ENCODE measurements around the gene CARM1.

CARM1 gene

DNA sequence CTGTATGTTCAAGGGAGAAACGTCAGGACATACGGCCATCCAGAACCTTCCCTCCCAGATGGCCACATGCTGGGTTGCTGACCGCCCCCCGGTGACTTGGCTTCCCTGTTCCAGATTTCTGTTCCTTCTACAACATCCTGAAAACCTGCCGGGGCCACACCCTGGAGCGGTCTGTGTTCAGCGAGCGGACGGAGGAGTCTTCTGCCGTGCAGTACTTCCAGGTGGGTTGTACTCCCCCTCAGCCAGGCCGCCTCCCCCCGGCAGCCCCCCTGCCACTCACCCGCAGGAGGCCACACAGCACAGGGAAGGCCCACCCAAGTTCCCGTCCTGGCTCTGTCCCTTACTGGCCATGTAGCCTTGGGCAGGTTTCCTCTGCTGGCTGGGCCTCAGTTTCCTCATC is 36.6 kb downstream of the CARM1 start:
- DNase-seq (ENCODE audit: low read depth in 2 of 2), result no peak

DNA sequence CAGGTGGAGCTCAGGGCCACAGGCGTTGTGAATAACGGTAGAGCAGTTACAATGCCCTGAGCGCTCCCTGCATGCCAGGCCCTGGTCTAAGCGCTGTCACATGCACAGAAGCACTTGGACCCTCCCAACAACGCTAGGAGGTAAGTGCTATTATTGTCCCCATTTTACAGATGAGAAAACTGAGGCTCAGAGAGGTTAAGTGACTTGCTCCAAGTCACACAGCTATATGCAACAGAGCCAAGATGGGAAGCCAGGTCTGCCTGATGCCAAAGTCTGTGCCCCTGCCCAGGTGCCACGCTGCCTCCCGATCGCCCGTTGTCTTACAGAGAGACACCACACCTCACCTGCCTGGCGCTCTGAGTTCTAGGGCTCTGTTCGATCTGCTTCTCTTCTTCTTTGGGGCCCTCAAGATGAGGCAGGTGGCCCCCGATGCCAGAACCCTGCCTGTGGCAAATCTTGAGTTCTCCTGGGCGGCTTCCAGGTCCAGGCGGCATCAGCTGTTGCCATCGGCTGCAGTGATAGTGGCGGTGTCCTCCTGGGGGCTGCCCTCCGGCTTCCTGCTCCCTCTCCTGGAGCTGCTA is 37.1 kb downstream of the CARM1 start:
- no peak for DNase-seq (ENCODE audit: low read depth in 2 of 2)

DNA sequence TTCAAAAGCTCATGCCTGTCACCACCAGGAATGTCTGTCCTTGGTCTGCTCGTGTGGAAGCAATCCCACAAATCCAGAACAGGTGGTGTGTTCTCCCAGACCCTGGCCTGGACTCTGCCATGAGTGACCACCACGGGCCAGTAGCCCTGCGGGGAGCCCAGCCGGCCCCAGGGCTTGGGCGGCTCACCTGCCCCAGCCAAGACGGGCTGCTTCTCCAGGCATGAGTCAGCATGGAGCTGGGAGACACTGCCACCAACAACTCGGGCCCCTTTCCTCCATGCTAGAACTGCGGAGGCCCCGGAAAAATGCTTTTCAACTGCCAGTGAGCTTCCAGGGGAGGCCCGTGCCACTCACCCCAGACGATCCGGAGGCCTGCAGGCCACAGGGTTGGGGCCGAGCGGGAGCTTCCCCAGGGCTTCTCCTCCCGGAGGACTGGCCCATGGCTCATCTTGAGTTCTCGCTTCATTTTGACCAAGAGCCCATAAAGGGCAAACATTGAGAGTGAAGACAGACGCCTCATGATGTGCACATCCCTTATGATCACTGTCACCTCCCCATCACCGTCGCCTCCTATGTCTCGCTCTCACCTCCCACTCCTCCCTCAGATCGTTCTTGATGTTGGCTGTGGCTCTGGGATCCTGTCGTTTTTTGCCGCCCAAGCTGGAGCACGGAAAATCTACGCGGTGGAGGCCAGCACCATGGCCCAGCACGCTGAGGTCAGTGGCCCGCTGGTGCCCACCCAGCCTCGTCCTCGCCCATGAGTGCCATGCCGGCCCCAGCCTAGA is 40.4 kb downstream of the CARM1 start:
- no peak for DNase-seq (ENCODE audit: low read depth in 2 of 2)

DNA sequence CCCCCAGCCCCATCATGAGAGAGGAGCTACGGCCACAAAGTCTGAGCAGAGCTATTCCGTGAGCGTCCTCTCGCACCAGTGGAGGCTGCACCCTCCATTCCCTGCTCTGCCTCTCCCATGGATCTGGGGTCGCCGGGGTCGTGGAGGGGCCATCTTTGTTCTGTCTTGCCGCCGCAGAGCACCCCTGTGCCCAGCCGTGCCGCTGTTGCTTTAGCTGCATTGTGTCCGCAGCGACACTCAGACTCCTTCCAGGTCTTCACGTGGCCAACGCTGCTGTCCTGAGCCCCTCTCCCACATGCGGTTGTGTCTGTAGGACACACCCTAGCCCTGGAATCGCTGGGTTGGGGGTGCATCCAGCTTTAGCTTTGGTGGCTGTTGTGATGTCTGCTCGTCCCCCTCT is 41.3 kb downstream of the CARM1 start:
- DNase-seq (ENCODE audit: low read depth in 2 of 2), result no peak

DNA sequence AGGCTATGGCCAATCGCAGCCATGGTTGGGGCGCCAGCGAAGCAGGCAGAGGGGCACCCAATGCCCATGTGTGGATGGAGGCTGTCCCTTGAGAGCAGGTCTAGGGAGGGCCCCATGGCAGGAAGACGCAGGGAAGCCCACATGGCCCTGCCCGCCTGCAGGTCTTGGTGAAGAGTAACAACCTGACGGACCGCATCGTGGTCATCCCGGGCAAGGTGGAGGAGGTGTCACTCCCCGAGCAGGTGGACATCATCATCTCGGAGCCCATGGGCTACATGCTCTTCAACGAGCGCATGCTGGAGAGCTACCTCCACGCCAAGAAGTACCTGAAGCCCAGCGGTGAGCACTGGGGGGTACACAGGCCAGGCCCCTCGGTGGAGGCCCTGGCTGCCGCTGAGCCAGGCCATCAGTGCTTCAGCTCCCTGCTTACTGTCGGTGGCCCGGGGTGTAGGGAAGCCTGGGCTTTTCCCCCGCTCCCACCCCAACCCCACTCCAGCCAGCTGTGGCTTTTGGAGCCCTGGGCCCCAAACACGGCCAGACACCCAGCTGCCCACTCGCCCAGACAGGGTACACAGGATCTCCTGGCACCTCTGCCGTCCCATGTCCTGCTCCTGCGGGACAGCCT is 42.5 kb downstream of the CARM1 start:
- no peak for DNase-seq (ENCODE audit: low read depth in 2 of 2)

DNA sequence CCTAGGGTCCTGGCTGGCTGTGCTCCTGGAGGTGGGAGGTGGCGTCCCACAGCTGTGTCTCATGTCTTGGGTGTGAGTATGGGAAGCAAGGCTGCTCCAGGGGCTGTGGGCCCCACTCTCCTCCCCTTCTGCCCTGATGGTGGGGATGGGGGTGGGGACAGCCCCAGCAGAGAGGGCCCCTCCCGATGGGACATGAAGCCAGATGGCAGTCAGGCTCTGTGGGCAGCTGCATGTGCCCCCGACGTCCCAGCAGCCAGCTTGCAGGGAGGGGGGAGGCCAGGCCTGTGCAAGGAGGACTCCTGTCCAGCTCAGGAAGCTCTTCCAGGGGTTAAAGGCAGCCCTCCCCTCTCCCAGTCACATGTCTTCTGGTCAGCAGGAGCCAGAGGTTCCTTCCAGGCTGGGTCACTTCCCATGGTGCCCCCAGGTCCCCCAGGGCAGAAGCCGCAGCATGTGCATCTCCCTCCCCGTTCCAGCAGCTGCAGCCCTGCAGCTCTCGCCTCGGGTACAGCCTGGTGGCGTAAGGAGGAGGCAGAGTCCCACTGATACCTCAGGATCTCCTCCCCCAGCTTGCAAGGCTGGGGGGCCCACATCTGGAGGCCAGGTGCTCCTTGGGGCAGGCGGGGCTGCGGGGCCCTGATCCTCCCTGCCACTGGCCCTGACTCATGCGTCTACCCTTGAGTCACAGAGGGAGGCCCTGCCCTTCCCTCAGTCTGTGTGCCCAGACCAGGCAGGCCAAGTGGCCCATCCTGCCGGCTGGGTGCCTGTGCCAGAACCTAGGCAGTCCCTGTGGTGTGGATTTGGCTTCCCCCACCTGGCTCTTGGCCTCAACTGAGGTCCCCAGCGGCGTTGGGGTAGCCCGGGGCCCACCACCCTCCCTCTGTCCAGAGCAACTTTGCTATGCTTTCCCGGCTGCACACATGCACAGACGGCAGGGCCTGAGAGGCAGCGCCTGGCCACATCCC is 44.1 kb downstream of the CARM1 start:
- no peak for DNase-seq (ENCODE audit: low read depth in 2 of 2)

DNA sequence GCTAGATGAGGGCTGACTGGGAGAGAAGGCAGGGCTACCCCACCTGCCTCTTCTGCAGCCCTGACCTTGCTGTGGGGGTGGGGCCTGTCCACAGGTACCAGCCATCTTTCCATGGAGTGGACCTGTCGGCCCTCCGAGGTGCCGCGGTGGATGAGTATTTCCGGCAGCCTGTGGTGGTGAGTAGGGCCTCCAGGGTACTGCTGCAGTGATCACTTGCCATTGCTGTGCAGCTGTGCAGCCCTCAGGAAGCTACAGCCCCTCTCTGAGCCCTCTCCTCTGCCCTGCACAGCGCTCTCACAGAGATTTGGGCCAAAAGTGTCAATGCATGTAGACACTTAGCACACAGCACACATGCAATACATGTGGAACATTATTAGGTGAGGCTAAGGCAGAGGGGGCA is 45.2 kb downstream of the CARM1 start:
- no peak for DNase-seq (ENCODE audit: low read depth in 2 of 2)

DNA sequence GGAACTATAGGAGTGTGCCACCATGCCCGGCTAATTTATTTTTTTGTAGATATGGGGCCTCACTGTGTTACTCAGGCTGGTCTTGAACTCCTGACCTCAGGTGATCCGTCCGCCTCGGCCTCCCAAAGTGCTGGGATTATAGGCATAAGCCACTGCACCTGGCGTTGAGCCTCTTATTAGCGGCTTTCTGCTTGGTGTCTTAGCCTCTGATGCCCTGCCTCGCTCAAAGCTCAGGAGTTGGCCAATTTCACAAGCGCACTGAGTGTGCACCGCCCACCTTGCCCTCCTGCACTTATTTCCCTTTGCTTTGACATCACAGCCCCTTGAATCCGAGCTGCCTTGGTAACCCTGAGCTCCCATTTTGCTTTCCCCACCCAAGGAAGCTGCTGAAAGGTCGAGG is 47.0 kb downstream of the CARM1 start:
- DNase-seq (ENCODE audit: low read depth in 2 of 2), result no peak

DNA sequence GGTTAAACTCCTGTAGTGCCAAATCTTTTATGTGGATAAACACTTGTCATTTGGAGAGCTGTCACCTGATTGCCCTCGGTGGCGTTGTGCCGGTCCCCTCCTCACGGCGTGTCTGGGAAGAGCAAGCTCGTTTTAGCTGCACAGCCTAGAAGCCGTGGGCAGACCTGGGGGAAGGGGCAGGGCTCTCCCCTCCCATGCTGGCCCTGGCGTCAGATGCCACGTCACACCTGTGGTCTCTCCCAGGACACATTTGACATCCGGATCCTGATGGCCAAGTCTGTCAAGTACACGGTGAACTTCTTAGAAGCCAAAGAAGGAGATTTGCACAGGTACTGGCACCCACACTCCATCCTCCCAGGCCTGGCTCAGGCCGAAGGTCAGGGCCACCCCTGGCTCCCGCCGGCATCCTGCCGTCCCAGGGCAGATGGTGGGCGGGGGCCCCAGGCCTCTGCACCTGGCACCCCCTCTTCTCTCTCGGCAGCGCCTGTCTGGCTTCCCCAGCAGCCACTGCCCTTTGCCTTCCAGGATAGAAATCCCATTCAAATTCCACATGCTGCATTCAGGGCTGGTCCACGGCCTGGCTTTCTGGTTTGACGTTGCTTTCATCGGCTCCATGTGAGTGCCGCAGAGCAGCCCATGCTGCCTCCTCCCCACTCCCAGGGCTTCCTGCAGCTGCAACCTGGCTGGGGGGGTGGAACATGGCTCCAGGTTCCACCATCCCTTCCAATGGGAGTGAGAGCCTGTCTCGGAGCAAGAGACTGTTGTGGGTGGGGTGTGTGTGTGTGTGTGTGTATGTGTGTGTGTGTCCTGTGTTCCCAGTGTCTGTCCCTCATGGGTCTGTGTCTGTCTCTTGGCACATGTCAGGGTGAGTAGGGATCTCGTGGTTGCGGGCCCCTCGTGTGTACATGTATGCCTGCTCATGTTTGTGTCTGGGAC is 48.3 kb downstream of the CARM1 start:
- DNase-seq (ENCODE audit: low read depth in 2 of 2), result no peak

DNA sequence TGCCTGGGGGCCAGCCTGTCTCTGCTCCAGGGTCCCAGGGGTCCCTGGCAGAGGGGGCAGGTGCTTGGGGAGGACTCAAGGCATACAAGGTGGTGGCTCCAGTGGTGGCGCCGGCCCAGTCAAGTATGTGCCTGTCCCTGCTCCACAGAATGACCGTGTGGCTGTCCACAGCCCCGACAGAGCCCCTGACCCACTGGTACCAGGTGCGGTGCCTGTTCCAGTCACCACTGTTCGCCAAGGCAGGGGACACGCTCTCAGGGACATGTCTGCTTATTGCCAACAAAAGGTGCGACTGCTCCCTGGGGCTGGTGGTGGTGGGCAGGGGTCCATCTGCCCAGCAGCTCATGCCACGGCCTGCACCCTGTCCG is 48.9 kb downstream of the CARM1 start:
- DNase-seq (ENCODE audit: low read depth in 2 of 2), result no peak

DNA sequence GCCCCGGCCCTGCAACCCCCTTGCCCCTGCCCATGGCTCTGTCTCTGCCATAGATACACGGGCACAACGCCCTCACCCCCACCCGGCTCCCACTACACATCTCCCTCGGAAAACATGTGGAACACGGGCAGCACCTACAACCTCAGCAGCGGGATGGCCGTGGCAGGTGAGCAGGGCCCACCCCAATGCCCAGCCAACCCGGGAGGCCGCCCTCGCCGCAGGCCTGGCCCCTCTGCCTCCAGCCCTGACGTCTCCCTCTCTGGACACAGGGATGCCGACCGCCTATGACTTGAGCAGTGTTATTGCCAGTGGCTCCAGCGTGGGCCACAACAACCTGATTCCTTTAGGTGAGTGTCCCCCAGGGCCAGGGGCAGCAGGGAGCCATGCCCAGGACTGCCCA is 49.4 kb downstream of the CARM1 start:
- DNase-seq (ENCODE audit: low read depth in 2 of 2), result no peak

DNA sequence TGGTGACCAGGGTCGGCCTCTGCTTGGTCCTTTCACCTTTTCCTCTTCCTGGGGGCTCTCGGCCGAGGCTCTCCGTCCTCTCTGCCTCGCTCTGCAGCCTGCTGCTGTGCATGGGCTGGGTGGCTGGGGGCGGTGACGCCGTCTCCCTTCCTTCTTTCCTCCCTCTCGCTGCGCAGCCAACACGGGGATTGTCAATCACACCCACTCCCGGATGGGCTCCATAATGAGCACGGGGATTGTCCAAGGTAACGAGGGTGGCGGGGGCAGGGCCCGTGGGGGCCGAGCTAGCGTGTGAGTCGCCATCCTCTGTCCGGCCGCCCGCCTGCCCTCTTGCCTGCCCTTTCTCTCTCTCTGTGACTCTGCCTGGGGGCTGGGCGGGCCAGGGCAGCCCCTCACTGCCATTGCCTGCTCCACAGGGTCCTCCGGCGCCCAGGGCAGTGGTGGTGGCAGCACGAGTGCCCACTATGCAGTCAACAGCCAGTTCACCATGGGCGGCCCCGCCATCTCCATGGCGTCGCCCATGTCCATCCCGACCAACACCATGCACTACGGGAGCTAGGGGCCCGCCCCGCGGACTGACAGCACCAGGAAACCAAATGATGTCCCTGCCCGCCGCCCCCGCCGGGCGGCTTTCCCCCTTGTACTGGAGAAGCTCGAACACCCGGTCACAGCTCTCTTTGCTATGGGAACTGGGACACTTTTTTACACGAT is 50.0 kb downstream of the CARM1 start:
- no peak for DNase-seq (ENCODE audit: low read depth in 2 of 2)

DNA sequence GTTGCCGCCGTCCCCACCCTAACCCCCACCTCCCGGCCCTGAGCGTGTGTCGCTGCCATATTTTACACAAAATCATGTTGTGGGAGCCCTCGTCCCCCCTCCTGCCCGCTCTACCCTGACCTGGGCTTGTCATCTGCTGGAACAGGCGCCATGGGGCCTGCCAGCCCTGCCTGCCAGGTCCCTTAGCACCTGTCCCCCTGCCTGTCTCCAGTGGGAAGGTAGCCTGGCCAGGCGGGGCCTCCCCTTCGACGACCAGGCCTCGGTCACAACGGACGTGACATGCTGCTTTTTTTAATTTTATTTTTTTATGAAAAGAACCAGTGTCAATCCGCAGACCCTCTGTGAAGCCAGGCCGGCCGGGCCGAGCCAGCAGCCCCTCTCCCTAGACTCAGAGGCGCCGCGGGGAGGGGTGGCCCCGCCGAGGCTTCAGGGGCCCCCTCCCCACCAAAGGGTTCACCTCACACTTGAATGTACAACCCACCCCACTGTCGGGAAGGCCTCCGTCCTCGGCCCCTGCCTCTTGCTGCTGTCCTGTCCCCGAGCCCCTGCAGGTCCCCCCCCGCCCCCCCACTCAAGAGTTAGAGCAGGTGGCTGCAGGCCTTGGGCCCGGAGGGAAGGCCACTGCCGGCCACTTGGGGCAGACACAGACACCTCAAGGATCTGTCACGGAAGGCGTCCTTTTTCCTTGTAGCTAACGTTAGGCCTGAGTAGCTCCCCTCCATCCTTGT is 50.7 kb downstream of the CARM1 start:
- DNase-seq (ENCODE audit: low read depth in 2 of 2), result no peak

DNA sequence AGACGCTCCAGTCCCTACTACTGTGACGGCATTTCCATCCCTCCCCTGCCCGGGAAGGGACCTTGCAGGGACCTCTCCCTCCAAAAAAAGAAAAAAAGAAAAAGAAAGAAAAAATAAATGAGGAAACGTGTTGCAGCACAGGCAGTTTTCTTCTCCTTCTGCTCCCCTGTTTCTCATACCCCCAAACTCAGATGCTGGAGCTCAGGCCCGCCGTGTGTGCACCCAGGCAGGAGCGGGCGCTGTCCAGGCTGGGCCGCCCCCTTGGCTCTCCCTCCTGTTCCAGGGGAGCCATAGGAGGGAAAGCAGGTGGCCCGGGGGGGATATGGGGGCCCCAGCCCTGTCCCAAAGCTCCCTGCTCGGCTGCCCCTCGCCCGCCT is 51.3 kb downstream of the CARM1 start:
- DNase-seq (ENCODE audit: low read depth in 2 of 2), result no peak

DNA sequence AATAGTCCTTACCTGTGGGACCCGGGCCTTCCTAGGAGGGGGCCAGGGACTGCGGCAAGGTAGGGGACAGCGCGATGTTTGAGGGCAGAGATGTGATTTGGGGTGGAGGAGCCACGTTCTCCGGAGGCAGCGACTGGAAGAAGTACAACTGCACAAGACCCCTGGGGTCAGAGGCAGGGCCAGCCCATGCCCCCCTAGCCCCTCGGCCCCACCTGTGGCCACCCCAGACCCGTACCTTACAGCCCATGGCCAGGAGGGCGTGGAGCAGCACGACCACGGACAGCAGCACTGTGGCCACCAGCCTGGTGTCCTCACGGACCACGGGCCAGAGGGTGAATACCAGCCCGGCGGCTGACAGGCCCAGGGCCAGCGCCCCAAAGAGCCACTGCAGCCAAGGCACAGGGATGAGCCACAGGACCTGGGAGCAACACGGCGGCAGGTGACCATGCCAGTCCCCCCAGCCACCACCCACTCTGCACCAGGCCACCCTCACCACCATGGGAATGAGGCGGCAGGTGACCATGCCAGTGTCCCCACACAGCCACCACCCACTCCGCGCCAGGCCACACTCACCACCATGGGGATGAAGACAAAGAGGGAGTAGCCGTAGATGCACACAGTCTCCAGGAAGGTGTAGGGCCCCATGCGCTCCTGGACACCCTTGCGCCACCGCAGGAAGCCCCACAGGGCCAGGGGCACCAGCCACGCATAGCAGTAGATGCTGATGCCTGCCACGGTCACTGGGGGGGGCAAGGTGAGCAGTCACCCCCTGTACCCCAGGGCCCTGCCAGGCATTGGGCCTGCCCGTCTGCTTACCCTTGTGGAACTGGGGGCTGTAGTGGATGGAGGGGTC is 52.1 kb downstream of the CARM1 start:
- DNase-seq (ENCODE audit: low read depth in 2 of 2), result no peak

DNA sequence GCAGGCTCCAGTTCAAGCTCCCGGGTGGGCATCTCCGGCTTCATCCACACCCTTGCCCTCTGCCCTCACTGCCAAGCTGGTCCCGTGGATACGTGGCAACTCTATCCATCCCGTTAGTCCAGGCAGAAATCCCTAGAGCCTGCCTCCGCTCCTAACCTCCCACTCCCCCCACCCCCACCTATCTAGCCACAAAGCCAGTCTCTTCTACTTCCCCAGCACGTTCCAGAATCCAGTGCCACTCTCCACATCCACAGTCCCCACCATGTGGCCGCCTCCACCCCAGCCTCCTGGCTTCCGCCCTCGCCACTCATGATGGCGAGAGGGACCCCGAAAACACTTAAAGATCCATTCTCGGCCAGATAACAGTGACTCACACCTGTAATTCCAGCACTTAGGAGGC is 53.2 kb downstream of the CARM1 start:
- no peak for DNase-seq (ENCODE audit: low read depth in 2 of 2)

DNA sequence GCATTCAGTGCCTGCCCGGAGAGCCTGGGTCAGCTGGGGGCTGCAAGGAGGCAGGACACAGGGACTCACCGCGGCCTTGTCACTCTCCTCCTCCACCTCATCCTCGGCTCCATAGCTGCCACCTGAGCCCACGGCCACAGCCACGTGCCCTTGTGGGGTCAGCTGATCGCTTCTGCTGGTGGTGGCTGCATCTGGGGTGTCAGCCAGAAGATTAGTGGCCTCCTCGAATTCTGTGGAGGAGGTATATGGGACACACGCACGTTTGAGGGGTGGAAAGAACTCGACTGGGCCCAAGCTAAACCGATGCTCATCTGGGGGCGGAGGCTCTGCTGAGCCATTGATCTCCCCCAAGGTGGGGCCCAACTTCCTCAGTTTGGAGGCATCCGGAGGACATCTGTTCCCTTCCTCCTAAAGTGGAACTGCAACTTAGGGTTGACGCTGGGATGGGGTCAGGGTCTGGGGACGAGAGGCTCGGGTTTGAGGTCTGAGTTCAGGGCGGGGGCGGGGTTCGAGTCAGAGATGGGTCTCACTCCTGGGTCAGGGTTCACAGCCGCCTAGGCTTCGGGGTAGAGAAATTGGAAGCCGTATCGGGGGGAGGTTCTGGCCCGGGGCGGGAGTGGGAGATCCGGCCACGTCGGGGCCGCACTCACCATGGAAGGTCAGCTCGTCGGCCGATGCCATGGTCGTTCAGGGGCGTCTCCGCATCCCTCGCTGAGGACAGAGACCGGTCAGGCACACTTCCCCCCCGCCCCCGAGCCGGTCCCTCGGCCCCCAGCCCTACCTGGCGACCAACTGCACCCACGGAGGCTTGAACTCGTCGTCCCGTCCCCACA is 56.6 kb downstream of the CARM1 start:
- DNase-seq (ENCODE audit: low read depth in 2 of 2), result no peak

Measured in stimulated activated CD8-positive, alpha-beta memory T cell treated with anti-CD3 and anti-CD28 coated beads, Interleukin-2, amount 100 ng/mL, for 48 hours (primary cell).